Measurements from ENCODE around the gene WDR45B. TPM values are rescaled to one million over a fixed set of nuclear protein-coding genes. Genes with fewer than 3 reads are reported as not detected.

WDR45B gene
- total RNA-seq, 1 donor from 2014 or later, result 88.2 TPM

DNA sequence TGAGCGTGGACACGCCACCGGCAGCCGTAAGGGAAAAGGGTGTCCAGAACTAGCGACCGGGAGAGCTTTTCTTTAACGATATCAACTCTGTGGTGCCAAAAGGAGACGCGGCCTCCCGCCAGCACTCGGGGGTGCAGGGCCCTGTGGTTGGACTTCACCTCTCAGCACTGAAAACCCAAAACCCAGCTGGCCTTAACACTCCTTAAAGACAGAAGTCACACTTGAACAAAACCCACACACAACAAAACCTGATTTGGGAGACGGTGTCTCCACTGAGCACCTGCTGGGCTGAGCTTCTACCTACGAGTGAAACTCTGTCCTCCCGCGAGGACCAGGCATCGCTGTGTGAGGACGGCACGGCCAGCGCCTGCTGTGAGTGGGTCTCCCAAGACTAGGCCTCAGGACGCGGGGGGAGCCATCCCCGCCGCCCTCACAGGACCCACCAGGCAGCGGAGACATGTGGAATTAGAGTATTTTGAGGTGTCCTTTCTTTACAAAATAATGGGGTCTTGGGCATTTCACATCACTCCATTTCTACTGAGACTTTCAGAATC is 46.7 kb downstream of the WDR45B start:
- DNase-seq (ENCODE audit: low read depth), result no peak

DNA sequence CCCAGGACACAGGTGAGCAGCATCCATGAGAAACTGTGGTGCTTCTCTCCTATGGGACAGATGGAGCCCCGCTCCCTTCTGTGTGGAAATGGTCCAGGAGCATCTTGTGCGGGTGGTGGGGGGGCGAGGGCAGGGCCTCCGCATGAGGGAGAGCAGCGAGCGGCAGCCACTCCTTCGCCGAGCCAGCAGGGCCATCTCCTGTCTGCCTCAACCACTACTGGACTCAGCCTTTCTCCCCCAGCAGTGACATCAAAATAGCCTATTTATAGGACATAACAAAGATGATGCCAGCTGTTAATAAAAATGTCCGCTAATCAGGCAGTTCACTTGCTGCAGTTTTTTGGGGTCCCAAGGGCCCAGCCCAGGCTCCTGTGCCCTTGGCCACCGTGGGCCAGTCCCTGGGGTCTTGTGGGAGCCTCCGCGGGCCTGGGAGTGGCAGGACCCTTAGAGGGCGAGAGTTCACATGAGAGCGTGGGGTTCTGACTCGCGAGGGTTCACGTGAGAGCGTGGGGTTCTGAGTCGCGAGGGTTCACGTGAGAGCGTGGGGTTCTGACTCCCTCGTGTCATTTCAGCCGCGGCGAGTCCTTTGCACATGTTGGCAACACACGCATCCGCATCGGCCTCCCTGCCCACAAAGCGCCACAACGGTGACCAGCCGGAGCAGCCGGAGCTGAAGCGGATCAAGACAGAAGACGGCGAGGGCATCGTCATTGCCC is 47.4 kb downstream of the WDR45B start:
- peak; percentile 55 for DNase-seq (ENCODE audit: low read depth)

DNA sequence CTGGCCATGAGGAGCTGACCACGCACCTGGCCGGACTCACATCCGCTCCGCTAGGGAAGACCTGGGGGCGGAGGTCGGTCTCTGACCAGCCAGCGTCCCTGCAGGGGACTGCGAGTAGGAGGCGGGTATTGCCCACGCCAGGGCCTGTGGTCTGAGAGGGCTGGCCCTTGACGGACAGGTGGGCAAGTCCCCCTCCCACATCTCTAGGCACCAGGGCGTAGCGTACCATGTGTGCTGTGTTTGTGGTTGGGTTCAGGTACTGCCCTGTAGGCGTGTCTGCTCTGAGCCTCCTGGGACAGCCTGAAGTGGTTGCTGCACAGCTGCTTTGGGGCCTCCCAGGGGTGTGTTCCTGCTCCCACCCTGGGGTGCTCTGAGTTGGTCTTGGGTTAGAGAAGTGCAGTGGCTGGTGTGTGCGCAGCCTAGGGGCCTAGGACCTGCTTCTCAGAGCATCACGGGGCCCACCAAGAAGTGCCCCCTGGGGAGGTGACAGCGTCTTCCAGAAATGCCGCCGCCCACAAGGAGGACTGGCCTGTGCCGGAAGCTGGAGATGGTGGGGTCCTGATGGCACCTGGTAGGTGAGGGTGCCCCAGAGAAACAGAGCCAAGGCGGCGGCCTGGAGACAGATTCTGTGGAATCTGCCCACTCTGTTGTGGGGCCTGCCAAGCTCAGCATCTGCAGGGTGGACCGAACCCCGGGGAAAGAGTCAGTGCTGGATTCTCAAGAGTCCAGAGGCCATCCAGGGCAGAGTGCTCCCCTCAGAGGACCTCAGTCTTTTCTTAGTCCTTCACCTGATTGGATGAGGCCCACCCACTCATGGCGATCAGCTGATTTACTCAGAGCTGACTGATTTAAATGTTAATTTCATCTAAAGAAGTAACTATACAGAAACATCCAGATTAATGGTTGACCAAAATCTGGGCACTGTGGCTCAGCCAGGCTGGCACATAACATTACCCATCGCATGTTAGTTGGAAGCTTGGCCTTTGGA is 48.3 kb downstream of the WDR45B start:
- no peak for DNase-seq (ENCODE audit: low read depth)

DNA sequence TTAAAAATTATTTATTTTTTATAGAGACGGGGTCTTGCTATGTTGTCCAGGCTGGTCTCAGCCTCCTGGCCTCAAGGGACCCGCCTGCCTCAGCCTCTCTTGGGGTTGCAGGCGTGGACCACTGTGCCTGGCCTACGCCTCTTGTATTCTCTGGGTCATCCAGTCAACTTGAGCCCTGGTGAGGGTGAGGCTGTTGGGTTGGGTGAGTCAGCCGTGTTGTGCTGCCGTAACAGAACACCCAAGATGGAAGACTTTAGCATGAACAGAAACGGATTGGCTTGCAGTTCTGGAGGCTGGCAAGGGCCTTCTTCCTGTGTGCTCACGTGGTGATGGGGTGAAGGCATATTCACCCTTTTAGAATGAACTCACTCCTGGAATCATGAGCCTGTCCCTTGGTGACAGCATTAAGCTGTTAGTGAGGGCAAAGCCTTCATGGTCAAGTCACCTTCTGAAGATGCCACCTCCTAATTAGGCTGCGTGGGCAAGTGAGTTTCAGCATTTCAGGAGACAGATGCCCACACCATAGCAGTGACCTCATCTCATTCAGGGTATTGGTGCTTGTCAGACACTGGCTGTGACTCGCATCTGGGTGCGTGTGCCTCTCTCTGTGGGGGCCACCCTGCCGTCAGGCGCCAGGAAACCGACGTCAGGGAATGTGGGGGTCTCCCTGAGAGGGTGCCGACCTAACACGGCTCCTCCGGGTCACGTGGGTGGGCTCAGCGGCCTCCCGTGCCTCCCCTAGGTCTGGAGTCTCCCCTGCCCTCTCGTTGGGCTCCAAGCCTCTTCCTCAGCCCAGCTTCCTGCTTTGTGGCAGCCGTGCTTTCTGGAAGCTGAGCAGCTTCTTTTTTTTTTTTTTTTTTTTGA is 49.8 kb downstream of the WDR45B start:
- DNase-seq (ENCODE audit: low read depth), result peak; percentile 74

DNA sequence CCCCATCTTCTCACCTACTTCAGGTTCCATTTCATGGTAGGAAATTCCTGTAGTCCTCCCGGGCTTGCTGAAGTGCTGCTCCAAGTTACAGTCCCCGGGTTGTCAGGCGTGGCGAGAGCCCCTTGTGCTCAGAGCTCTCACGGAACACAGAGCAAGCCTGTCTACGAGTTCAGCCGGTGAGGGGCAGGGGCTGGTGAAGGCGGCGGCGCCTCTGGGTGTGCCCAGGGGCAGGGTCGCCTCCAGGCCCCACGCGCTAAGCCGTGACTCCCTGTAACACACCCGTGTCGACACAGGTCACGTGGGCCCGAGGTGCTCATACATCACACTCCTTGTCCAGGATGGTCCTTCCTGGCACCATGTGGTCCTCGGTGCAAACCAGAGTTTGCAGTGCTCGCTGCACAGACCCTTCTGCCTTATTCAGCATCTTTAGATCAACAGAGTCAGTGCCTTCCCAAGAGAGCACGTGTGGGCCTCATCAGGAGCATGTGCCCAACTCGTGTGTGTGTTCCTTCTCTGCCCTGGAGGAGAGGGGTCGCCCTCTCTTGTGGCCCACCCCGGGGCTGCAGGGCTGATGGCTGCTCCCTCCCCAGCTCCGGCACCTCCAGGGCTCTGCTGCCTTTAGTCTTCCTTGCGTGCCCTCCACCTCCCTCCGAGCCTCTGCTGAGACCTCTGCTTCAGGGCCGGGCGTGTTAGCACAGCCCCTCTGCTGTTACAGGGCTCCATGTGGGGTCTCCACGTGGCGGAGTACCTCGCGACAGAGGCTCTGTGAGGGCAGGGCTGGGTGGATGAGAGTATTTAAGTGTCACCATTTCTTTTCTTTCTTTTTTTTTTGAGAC is 51.2 kb downstream of the WDR45B start:
- DNase-seq (ENCODE audit: low read depth), result no peak

DNA sequence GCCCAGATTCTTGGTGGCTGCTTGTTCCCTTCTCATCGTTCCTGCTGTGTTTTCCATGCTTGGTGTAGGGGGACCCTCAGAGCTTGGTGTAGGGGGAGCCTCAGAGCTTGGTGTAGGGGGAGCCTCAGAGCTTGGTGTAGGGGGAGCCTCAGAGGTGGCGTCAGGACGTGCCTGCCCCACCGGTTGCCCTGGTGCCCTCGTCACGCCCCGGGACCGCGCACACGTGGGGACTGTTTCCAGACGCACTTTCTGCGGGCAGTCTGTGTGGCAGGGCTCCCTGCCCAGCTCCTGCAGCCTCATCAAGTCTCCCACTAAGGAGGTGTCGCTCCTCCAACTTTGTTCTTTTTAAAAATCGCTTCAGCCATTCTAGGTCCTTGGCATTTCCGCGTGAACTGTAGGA is 51.9 kb downstream of the WDR45B start:
- no peak for DNase-seq (ENCODE audit: low read depth)

DNA sequence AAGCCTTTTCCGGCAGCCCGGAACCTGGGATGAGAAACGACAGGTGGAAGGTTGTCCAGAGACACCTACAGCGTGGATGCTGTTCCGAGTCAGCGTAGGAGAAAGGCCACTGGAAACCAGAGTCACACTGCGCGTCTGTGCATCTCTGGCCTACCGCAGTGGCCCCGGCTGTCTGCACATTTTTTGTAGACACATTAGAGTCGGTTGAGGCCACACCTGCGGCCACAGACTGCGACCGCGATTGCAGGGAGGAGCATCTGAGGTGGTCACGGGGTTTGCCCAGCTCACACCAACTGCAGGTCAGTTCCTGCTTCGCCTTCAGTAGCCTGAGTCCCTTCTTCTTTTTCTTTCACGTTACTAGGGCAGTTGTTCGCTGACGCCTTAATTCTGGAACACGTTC is 52.4 kb downstream of the WDR45B start:
- DNase-seq (ENCODE audit: low read depth), result no peak

DNA sequence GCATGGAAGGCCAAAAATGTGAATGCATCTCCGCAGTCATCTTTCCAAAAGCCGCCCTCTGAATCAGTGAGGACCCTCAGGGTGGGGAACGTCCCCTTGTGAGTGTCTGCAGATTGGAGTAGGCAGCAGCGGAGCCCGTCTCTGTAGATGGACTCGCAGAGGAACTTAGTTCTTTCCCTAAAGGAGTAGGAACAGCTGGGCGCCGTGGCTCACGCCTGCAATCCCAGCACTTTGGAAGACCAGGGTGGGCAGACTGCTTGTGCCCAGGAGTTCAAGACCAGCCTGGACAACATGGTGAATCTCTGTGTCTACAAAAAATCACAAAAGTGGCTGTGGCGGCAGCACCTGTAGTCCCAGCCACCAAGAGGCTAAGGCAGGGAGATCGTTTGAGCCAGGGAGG is 53.7 kb downstream of the WDR45B start:
- no peak for DNase-seq (ENCODE audit: low read depth)

DNA sequence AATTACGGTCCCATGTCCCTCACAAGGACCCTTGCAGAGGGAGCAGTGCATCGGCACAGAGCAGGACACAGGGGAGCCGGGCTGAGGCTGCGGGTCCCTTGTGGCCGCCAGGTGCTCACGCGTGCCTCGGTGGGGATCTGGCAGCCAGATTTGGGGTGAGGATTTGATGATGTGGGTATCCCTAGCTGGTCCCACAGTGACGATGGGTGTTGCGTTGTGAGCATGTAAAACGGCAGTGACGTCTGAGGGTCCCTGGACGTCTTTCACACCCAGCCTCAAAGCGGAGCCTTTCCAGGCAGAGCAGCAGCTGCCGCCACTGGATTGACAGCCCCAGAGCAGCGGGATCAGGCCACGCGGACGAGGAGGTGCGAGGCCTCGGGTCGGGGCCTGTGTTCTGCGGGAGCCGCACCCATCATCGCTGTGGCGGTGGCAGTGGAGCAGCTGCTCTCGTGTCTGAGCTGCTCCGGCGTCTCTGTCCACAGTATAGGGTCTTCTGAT is 54.6 kb downstream of the WDR45B start:
- DNase-seq (ENCODE audit: low read depth), result no peak

DNA sequence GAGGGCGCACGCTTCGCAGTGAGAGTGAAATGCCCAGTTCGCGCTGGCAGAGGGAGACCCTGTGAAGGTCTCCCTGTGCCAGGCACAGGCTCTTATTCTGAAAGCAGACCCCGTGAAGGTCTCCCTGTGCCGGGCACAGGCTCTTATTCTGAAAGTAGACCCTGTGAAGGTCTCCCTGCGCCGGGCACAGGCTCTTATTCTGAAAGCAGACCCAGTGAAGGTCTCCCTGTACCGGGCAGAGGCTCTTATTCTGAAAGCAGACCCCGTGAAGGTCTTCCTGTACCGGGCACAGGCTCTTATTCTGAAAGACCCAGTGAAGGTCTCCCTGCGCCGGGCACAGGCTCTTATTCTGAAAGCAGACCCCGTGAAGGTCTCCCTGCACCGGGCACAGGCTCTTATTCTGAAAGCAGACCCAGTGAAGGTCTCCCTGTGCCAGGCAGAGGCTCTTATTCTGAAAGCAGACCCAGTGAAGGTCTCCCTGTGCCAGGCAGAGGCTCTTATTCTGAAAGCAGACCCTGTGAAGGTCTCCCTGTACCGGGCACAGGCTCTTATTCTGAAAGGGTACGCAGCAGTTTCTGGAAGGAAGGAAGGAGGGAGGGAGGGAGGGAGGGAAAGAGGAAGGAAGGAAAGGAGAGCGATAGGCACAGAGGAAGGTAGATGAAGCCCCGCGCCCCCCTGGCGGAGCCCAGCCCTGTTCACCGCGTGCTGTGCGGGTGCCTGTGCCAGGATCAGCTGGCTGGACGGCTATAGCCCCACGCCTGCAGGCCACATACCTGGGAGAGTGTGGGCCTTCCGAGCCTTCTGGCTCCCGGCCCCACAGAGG is 55.3 kb downstream of the WDR45B start:
- DNase-seq (ENCODE audit: low read depth), result peak; percentile 81

DNA sequence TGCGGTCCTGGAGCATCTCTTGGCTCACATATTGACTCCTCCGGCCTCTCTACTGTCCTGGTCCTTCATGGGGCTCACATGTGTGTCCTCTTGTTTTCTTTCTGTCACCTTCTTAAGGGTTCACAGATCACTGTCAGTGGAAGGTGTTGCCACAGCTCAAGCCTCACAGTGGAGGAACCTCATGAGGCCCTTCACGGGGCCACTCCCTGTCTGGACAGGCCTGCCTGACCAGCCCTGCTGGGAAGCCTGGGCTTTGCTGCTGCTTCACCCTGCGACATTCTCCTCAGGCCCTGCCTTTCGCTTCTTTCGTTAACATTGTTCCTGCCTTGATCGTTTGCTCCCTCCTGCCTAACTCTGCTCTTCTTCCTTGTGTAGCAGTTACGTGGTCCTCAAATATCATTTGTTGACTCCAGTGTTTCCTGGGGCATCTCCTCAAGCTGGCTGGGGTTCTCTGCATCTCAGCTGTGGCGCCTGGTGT is 55.9 kb downstream of the WDR45B start:
- no peak for DNase-seq (ENCODE audit: low read depth)

DNA sequence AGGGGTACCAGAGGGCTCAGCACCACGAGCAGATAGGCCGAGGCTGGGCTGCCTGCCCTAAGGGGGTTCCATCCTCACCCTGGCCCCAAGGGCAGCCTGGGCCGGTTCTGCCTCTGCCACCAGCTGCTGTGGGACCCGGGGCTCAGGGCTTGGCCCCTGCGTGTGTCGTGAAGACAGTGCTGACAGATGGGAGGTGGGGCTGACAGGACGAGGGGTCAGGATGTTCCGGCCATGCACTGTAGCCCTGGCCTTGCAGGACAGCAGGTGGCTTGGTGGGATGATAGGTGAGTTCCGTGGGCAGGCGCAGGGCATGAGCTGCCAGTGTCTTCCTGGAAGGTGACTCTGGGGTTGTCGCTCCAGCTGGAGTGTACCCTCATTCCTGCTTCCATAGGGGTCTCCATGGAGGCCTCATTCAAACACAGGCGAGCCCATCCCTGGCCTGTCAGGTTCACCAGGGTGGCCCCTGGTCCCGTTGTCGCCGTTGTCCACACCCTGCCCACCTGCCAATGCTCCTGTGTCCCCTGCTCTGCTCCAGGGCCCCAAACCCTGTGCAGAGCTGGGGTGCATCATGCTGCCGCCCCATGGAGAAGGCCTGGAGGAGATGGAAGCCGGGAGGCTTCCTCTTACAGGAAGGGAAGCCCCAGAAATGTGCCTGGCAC is 57.2 kb downstream of the WDR45B start:
- DNase-seq (ENCODE audit: low read depth), result no peak

DNA sequence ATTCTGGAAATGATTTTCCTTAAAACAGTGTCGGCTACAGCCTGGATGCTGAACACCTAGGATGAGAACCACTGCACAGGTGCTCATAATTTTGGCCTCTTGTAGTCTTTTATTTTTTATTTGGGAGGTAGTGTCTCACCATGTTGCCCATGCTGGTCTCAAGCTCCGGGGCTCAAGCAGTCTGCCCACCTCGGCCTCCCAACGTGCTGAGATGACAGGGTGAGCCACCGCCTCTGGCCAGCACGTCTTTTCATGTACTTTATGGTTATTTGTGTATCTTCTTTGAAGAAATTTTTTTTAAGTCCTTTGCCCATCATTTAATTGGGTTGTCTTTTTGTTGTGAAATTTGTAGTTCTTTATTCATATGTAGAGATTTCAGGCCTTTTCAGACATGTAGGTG is 58.0 kb downstream of the WDR45B start:
- no peak for DNase-seq (ENCODE audit: low read depth)

DNA sequence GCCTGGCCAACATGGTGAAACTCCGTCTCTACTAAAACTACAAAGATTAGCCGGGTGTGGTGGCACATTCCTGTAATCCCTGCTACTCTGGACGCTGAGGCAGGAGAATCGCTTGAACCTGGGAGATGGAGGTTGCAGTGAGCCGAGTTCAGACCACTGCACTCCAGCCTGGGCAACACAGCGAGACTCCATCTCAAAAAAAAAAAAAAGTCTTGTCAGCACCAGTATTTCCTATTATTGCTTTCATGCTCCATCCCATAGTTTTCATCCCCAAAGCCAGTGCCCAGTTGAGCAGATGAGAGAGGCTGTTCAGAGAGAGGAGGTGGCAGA is 58.4 kb downstream of the WDR45B start:
- DNase-seq (ENCODE audit: low read depth), result no peak

DNA sequence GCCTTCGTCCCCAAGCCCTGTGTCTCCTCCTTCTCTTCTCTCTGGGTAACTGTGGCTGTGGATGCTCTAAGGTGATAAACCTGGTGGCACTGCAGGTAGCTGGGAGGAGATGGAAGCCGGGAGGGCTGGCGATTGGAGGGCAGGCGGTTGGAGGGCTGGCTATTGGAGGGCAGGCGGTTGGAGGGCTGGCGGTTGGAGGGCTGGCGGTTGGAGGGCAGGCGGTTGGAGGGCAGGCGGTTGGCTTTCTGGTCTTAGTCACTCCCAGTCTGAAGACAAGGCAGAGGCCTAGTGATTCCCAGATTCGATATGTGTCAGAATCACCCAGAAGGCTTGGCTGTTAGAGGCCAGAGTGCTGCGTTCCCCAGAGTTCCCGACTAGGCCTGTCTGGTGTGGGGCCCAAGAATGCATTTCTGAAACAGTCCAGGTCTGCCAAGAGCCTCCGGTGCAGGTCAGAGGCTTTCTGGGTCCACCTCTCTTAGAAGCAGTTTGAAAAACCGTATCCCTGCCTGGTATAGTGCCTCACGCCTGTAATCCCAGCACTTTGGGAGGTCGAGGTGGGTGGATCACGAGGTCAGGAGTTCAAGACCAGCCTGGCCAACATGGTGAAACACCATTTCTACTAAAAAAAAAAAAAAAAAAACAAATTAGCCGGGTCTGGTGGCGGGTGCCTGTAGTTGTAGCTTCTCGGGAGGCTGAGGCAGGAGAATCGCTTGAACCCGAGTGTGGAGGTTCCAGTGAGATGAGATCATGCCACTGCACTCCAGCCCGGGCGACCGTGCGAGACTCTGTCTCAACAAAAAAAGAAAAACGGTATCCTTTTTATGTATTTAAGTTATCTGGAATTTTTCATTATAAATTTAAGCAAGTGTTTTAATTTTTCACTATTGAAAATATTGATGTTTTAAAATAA is 59.7 kb downstream of the WDR45B start:
- no peak for DNase-seq (ENCODE audit: low read depth)

DNA sequence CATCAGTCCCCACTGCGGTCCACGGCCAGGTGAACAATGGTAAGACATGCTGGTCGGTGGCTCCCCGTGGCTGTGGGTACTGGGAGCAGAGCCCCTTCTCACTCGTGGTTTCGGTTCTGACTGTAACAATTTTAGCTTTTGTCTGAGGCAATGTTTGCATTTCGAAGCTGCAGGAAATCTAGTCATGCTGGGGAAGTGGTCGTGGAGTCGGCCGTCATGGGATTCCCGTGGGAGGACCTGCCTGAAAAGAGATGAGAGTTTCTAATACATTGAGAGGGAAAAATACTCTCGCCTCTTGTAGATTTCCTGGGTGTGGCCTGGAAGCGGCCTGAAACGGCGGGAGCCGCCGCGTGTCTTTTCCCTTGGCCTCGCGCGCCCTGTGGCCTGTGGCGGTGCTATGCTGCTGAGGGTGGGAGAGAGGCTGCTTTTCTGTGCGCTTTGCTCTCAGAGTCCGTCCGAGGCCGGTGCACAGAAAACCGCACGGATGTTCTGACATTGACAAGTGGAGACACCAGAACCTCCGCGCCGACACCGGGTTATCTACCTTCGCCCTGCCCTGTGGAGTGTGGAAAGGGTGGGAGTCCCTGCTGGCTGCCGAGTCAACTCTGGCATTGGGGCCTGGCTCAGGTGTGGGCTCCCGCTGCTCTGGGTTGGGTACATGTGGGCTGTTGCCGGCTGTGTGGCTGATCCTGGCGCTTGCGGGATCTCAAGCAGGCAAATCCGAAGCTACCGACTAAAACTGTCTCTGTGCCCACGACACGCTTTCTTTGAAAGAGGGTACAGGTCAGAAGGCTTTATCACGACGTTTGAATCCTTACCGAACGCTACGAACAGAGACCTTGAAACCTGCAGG is 60.8 kb downstream of the WDR45B start:
- DNase-seq (ENCODE audit: low read depth), result no peak
